HL-60 (cell line): Measurements from ENCODE around the gene TTC39B.

ENCODE experiments used
- CTCF ChIP-seq: IDR thresholded peaks from one replicate; pipeline ENCODE4 v1.5.1; 2011; ENCODE audit warnings: low read length, control low read depth, inconsistent platforms; ENCODE audit not compliant: insufficient read depth
- REST ChIP-seq: IDR thresholded peaks from 2 replicates; pipeline ENCODE4 v1.6.1; 2012; ENCODE audit warnings: low read depth; ENCODE audit not compliant: insufficient replicate concordance

GRCh38 chr9:15240927-15241326 lies 66.1 kb downstream of the TTC39B start:
- no peak for TF ChIP-seq CTCF
- no peak for TF ChIP-seq REST
